Ishikawa (cell line): ENCODE measurements around the gene GPNMB.

Source experiments
- CEBPB ChIP-seq: IDR thresholded peaks from 2 replicates; pipeline ENCODE4 v1.6.1; 2012
- EGR1 ChIP-seq: IDR thresholded peaks from 2 replicates; pipeline ENCODE4 v1.6.1; 2012
- EP300 ChIP-seq: IDR thresholded peaks from 2 replicates; pipeline ENCODE4 v1.6.1; 2012; ENCODE audit warnings: borderline replicate concordance
- FOXM1 ChIP-seq: IDR thresholded peaks from 2 replicates; pipeline ENCODE4 v1.6.1; 2012; ENCODE audit warnings: low read depth, borderline replicate concordance
- NFIC ChIP-seq: IDR thresholded peaks from 2 replicates; pipeline ENCODE4 v1.6.1; 2012
- RAD21 ChIP-seq: IDR thresholded peaks from 2 replicates; pipeline ENCODE4 v1.6.1; 2012; ENCODE audit warnings: low read depth
- TEAD4 ChIP-seq: IDR thresholded peaks from 2 replicates; pipeline ENCODE4 v1.6.1; 2012
- USF1 ChIP-seq: IDR thresholded peaks from 2 replicates; pipeline ENCODE4 v1.6.1; 2012
- YY1 ChIP-seq: IDR thresholded peaks from 2 replicates; pipeline ENCODE4 v1.6.1; 2012; ENCODE audit warnings: low read depth
- ZBTB7A ChIP-seq: IDR thresholded peaks from 2 replicates; pipeline ENCODE4 v1.6.1; 2012; ENCODE audit warnings: low read depth
- TF ChIP-seq, protein P1 (sequence below): IDR thresholded peaks from 2 replicates; pipeline ENCODE4 v1.6.1; 2012; ENCODE audit warnings: low read depth, mild to moderate bottlenecking
- TF ChIP-seq, protein P2 (sequence below): IDR thresholded peaks from 2 replicates; pipeline ENCODE4 v1.6.1; 2012

- TF ChIP-seq ZBTB7A = no peak
- TF ChIP-seq CEBPB = no peak
- TF ChIP-seq, protein P1, sequence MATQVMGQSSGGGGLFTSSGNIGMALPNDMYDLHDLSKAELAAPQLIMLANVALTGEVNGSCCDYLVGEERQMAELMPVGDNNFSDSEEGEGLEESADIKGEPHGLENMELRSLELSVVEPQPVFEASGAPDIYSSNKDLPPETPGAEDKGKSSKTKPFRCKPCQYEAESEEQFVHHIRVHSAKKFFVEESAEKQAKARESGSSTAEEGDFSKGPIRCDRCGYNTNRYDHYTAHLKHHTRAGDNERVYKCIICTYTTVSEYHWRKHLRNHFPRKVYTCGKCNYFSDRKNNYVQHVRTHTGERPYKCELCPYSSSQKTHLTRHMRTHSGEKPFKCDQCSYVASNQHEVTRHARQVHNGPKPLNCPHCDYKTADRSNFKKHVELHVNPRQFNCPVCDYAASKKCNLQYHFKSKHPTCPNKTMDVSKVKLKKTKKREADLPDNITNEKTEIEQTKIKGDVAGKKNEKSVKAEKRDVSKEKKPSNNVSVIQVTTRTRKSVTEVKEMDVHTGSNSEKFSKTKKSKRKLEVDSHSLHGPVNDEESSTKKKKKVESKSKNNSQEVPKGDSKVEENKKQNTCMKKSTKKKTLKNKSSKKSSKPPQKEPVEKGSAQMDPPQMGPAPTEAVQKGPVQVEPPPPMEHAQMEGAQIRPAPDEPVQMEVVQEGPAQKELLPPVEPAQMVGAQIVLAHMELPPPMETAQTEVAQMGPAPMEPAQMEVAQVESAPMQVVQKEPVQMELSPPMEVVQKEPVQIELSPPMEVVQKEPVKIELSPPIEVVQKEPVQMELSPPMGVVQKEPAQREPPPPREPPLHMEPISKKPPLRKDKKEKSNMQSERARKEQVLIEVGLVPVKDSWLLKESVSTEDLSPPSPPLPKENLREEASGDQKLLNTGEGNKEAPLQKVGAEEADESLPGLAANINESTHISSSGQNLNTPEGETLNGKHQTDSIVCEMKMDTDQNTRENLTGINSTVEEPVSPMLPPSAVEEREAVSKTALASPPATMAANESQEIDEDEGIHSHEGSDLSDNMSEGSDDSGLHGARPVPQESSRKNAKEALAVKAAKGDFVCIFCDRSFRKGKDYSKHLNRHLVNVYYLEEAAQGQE = no peak
- no peak for TF ChIP-seq EGR1
- TF ChIP-seq, protein P2, sequence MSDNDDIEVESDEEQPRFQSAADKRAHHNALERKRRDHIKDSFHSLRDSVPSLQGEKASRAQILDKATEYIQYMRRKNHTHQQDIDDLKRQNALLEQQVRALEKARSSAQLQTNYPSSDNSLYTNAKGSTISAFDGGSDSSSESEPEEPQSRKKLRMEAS = no peak
- TF ChIP-seq TEAD4 = no peak
- no peak for TF ChIP-seq FOXM1
- no peak for TF ChIP-seq RAD21
- TF ChIP-seq NFIC = no peak
- no peak for TF ChIP-seq YY1
- TF ChIP-seq EP300 = no peak
- TF ChIP-seq USF1 = no peak
Observed at GRCh38 chr7:23212841-23213240, 33.7 kb upstream of the GPNMB start.
